Activated CD4-positive, alpha-beta T cell treated with anti-CD3 and anti-CD28 coated beads, Interleukin-2, amount 50 U/mL, for 1 hour (primary cell): ENCODE data around the gene AKT1S1.

ENCODE experiments used
- DNase-seq: peaks from one replicate; pipeline ENCODE4 v3.0.0-alpha.2; 2020

The AKT1S1 gene

DNA sequence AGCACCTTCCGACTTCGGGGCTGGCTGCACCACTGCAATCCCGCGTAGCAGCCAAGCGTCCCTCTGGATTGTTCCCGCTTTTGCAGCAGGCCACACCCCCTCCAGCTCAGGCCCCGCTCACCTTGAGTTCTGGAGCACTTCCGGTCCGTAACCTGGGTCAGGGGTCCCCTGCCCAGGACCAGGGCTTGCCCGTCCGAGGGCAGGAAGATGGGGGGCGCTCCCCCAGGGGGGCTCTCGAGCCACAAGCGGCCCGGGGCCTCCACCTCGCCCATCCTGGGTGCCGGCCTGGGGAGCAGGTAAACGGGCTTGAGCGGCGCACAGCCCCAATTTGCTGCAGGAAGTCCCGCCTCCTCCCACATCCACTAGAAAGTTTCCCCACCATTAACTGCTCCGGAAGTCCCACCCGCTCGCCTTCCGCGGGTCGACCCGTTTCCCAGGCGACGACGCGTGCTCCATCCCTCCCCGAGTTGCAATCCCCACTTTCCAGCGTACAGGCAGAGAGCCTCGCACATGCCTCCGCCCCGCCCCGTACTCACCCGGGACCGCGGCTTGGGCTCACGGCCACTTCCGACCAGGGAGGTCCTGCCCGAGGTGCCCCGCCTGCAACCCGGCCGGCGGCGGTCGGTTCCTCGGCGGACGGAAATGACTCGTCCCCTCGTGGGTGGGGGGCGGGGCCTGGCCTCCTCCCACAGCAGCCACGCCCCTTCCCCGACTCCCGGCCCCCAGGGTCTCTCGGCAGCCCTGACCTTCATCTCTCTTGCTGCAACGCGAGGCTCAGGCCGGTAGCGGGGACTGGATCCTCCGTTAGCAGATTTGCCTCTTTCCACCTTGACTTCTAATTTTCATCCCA, 10.0 kb downstream of the AKT1S1 start, which contains the start of gene PNKP:
TSS of gene PNKP (minus strand) at position 644 of the 850 bp plus-strand sequence. CDS start at position 272, 372 bp downstream.
- DNase-seq: peak; percentile 79

DNA sequence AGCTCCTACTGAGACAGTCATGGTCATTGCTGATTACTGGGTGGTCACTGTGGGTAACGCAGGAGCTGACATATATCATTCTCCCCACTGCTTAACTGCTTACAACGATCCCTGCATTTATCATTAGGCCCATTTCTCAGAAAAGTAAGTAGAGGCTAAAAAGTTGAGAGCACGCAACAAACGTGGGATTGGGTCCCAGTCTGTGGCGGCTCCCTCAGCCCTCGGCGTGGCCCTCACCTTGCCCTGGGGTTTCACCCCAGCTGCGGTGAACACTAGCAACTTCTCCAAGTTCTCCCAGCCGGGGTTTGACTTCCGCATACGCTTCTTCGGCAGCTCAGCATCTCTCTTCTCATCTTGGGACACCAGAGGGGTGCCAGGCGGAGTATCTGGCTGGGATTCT, 12.3 kb downstream of the AKT1S1 start:
- DNase-seq: no peak

DNA sequence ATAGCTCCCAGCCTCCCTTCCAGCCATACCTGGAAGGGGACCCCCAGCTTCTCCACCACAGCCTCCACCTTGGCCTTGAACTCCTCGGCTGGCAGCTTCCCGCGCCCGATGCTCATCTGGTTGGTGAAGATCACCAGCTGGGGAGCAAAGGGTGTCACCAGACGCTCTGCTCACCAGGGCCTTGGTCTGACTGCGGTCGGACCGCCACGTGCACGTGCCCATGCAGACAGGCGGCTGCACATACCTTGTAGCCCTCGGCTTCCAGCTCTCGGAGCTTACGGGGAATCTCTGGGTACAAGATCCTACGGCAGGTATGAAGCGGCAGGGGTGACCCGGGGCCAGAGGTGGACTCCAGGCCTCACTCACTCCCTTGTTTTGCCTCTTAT, 13.2 kb downstream of the AKT1S1 start:
- no peak for DNase-seq

DNA sequence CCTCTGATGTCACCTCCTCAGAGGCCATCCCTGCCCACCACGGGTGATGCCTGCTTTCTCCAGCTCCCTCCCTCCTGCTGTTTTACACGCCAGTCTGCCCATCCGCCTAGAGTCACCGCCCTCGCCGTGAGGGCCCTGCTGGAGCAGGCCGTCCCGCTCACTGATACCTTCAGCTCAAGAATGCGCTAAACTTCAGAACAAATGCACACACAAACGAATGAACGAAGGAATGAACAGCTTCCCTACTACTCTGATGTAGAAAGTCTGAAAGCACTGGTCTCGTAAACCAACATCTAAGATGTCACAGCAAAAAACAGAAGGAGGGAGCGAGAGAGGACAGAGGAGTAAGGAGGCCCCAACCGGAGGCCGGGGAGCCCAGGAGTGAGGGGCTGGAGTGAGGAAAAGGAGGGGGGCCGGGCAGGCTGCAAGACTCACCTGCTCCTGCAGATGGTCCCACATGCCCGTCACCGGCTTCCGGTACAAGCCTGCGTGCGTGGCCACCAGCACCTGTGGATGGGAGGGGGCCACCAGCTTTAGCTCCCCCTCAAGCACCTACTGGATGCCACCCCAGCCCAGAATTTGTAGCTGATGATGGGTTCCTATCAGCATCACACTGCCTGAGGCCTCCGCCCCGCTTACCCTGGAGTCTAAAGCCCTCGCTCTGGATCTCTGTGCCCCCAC, 13.8 kb downstream of the AKT1S1 start:
- no peak for DNase-seq

DNA sequence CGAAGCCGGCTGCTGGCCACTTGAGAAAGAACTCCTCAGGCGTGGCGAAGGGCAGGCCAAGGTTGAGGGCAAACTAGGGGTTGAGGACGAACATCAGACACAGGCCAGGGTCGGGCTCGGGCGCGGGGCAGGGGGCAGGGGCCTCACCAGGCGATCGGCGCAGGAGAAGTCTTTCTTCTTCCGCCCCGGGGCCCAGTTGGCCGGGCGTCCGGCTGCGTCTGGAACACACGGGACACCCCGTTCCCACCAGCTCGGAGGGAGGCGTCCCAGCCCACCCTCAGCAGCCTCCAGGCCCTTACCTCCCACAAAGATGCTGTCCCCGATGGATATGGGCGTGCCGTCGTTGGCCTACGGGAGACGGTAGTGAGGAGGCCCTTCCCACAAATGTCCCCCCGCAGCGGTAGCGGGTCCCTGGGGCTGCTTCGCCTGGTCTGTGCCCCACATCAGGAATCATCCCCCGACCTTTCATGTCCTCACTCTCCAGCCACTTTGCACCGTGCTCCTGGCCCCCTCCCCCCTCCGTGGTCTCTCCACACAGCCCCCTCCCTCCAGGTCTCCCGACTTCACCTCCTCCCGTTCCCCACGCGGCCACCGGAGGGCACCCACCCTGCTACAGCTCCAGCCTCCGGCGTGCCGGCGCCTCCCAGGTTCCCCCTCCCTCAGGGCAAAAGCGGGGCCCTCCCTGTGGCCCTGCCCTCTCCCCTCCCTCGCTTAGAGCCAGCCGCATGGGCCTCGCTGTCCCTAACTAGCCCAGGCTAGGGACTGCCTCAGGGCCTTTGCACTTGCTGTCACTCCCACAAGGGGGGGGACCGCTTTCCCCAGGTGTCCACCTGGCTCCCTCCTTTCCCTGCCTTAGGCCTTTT, 14.5 kb downstream of the AKT1S1 start:
- no peak for DNase-seq

GRCh38 chr19:49861541-49862378, 15.4 kb downstream of the AKT1S1 start:
- DNase-seq: no peak

GRCh38 chr19:49861107-49861506, 16.0 kb downstream of the AKT1S1 start:
- DNase-seq: no peak

GRCh38 chr19:49860336-49861102, 16.6 kb downstream of the AKT1S1 start:
- DNase-seq: no peak

DNA sequence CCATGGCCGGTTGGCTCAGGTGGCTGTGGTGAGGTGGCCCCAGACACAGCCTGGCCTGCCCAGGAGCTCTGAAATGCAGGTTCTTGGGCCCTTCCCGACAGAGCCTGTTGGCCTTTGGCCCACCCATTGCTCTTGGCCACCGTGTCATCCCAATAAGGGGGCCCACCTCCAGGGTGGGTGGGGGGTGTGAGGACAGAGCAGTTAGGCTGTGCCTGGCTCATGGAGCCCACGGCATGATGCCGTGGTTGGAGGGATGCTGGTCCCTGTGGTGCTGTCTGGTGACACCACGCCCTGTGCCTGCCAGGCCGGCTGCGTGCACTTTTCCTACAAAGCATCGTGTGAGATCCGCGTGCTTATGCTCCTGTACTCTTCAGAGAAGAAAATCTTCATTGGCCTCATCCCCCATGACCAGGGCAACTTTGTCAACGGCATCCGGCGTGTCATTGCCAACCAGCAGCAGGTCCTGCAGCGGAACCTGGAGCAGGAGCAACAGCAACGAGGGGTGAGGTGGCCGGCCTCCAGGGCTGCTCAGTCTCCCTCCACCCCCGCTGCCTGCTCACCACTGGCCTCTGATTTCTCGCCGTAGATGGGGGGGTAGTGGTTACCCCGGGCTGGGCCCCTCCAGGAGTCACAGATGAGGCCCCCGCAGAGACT, 17.3 kb downstream of the AKT1S1 start:
- no peak for DNase-seq

DNA sequence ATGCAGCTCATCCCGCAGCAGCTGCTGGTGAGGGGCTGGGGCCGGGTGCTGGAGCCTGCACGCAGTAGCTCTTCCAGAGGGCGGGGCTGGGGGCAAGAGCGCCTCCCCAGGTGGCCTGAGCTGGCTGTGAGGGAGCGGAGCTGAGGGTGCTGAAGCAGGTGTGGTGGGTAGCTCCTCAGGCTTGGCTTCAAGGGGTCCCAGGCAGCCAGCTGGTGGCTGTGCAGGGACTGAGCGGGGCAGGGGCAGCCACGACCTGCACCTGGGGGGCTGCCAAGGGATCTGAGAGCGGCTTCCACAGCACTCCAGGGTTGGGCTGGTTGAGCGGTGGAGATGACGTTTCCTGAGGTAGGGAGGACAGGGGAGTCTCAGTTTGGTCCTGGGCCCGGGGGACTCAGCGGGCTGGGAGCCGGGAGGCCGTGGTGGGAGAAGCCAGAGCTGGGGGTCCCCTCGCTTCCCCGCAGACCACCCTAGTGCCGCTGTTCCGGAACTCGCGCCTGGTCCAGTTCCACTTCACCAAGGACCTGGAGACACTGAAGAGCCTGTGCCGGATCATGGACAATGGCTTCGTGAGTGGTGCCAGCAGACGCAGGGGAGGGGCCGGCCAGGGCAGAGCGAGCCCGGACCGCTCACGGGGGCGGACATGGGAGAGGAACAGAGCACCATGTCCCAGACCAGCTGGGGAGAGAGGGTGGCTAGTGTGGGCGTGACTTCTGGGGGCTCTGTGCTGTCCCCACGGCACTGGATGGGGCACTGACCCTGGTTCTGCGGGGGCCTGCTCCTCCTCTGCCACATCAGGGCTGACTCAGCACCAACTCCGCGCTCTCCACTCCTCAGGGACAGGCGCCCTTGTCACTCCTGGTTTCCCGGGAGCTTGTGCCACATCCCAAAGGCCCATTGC, 18.8 kb downstream of the AKT1S1 start:
- DNase-seq: no peak

- DNase-seq: no peak
Measured at GRCh38 chr19:49857838-49858087, 19.4 kb downstream of the AKT1S1 start.

DNA sequence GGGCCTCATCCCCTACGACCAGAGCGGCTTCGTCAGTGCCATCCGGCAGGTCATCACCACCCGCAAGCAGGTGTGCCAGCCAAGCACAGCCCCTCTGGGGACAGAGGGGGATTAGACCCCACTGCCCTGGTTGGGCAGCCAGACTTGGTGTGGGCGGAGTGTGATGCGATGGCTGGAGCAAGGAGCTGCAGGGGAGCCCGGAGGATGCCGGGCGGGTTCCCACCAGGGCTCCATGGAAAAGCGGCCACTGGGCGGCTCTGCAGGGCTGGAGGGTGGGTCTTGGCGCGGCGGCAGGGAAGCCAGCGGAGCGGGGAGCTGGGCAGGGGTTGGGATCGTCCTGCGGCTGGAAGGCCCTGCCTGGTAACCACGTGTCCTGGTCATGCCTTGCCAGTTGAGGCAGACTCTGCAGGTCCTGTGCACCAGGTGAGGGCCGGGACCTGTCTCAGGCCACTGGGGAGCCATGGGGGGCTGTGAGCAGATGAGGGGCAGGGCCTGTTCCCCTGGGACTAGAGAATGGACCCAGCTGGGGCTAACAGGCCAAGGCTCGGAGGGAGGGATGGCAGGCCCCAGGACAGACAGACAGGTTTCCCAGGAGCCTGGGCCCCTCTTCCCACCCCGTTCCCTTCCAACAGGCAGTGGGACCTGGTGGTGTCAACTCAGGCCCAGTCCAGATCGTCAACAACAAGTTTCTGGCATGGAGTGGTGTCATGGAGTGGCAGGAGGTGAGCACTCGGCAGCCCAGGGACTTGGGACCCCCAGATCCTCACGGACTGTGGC, 19.9 kb downstream of the AKT1S1 start:
- no peak for DNase-seq

GRCh38 chr19:49856574-49857021, 20.6 kb downstream of the AKT1S1 start:
- DNase-seq: no peak

- no peak for DNase-seq
Measured at GRCh38 chr19:49855676-49856573, 21.2 kb downstream of the AKT1S1 start.

GRCh38 chr19:49855277-49855675, 21.9 kb downstream of the AKT1S1 start:
- no peak for DNase-seq

DNA sequence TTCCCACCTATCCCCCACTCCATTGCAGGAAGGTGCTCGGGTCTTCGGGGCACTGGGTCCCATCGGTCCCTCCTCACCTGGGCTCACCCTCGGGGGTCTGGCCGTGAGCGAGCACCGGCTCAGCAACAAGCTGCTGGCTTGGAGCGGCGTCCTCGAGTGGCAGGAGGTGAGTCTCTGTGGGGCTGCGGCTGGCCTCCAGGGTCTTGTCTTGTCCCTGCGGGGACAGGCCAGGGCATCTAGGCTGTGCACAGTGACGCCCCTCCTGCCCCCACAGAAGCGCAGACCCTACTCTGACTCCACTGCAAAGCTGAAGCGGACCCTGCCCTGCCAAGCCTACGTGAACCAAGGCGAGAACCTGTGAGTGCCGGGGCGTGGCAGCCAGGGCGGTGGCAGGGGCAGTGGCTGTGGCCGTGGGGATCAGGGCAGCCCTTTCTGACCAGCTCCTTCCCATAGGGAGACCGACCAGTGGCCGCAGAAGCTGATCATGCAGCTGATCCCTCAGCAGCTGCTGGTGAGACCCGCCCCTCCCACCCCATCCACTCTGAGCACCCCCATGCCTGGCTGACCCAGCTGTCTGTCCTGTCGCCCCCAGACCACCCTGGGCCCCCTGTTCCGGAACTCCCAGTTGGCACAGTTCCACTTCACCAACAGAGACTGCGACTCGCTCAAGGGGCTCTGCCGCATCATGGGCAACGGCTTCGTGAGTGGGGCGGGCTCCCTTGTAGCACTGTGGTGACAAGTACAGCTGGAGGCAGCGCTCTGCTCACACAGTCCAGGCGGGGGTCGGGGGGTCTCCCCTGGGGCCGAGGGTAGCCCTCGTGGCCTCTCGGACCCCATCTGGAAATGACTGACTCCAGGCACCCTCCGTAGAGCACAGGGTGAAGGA, 22.5 kb downstream of the AKT1S1 start:
- DNase-seq: no peak

GRCh38 chr19:49853852-49854377, 23.2 kb downstream of the AKT1S1 start:
- DNase-seq: no peak
